ENCODE data around the gene DGKH. TPM values are rescaled to one million over a fixed set of nuclear protein-coding genes. Genes with fewer than 3 reads are reported as not detected.

The DGKH gene
- total and polyA plus RNA-seq, 9 of the 15 experiments (the other 6 are each of a cell fraction or from before 2014, with no cell fraction given), result 0.38 to 4.4 (median 3.1) TPM

GRCh38 chr13:42039946-42040729 lies 8.3 kb upstream of the DGKH start (continued):
- TF ChIP-seq HMG20A (CRISPR knock-in tag; conservative IDR thresholded peaks at IDR 0.05) (no peak), BRD4 (IDR thresholded peaks at IDR 0.05) (no peak), NELFE (IDR thresholded peaks at IDR 0.05; ENCODE audit: insufficient read depth, insufficient read length) (no peak), ZNF407 (IDR thresholded peaks at IDR 0.05; ENCODE audit: low read depth) (no peak), ZC3H8 (IDR thresholded peaks at IDR 0.05) (no peak), E2F8 (IDR thresholded peaks at IDR 0.05; ENCODE audit: low read depth, partially characterized antibody) (no peak), ZNF668 (CRISPR knock-in tag; IDR thresholded peaks at IDR 0.05) (no peak), PURB (CRISPR knock-in tag; IDR thresholded peaks at IDR 0.05; ENCODE audit: low read depth) (no peak), VEZF1 (CRISPR knock-in tag; IDR thresholded peaks at IDR 0.05) (peak; percentile 99), USF2 (CRISPR knock-in tag; IDR thresholded peaks at IDR 0.05) (peak; percentile 81), SRSF3 (IDR thresholded peaks at IDR 0.05; ENCODE audit: insufficient read depth, low read length) (no peak), USF1 (CRISPR knock-in tag; IDR thresholded peaks at IDR 0.05) (peak; percentile 59; the same call in 1 of the 2 replicates), POLR2A (conservative IDR thresholded peaks at IDR 0.05) (peak; percentile 76), PTRF (tag; IDR thresholded peaks at IDR 0.05) (no peak)

Data from K562 (cell line).